ENCODE results near the gene MCF2L. TPM values are rescaled to one million over a fixed set of nuclear protein-coding genes. Genes with fewer than 3 reads are reported as not detected.

Gene MCF2L
- total and polyA plus RNA-seq, 2 experiments from 2014 or later = 4.8 to 25.6 TPM

DNA sequence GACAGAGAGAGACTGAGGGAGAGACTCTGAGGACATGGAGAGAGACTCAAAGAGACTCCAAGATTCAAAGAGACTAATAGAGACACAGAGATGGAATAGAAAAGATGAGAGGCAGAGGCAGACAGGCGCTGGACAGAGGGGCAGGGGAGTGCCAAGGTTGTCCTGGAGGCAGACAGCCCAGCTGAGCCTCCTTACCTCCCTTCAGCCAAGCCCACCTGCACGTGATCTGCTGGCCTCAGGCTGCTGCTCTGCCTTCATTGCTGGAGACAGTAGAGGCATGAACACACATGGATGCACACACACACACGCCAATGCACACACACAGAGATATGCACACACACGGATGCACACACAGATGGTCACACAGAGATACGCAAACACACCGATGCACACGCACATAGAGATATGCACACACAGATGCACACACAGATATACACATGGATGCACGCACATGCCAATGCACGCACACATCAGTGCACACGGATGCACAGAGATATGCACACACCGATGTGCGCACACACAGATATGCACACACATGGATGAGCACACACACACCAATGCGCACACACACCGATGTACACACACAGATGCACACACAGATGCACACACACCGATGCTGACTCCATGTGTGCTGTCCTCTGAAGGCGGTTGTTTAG is 150.3 kb downstream of the MCF2L start:
- no peaks in the 10 kb centered on the region for H3F3A ChIP-seq (replicated peaks; ENCODE audit: low read depth)
- Mint-ChIP-seq H3K27me3 (ENCODE audit: insufficient read depth, low read depth, poor library complexity) (peaks cover 15% of the 10 kb centered on the region), H3K4me1 (peaks cover 11% of the 10 kb centered on the region), H3K36me3 (ENCODE audit: low read depth) (no peaks in the 10 kb centered on the region; the same call in 2 of the 3 replicates), H3K9me3 (no peaks in the 10 kb centered on the region), H3K27ac (no peak overlapping the region), H3K4me3 (no peak overlapping the region)
- DNase-seq (ENCODE audit: low spot score) (no peak), ATAC-seq (no peak)
- H3K79me2 ChIP-seq (replicated peaks; ENCODE audit: insufficient read depth) = no peaks in the 10 kb centered on the region
- H2AFZ ChIP-seq = no peak overlapping the region
- H3K4me3 ChIP-seq = no peak overlapping the region
- H3K4me2 ChIP-seq = no peak overlapping the region
- H3K36me3 ChIP-seq (ENCODE audit: insufficient read depth) = no peaks in the 10 kb centered on the region
- H3K9me2 ChIP-seq (ENCODE audit: insufficient read depth) = no peaks in the 10 kb centered on the region
- no peaks in the 10 kb centered on the region for H4K20me1 ChIP-seq (replicated peaks; ENCODE audit: insufficient read depth)
- no peak for TF ChIP-seq EZH2 (IDR thresholded peaks at IDR 0.05; ENCODE audit: low read depth, unreplicated experiment)
- TF ChIP-seq ZNF331 (CRISPR knock-in tag; IDR thresholded peaks at IDR 0.05; ENCODE audit: low read depth) = no peak
- no peak for TF ChIP-seq STAT1 (IDR thresholded peaks at IDR 0.05; ENCODE audit: unreplicated experiment)
- TF ChIP-seq JUNB (IDR thresholded peaks at IDR 0.05; ENCODE audit: unreplicated experiment) = no peak
- no peak for TF ChIP-seq POLR2AphosphoS5 (IDR thresholded peaks at IDR 0.05; ENCODE audit: low read depth)
- TF ChIP-seq, protein P1, sequence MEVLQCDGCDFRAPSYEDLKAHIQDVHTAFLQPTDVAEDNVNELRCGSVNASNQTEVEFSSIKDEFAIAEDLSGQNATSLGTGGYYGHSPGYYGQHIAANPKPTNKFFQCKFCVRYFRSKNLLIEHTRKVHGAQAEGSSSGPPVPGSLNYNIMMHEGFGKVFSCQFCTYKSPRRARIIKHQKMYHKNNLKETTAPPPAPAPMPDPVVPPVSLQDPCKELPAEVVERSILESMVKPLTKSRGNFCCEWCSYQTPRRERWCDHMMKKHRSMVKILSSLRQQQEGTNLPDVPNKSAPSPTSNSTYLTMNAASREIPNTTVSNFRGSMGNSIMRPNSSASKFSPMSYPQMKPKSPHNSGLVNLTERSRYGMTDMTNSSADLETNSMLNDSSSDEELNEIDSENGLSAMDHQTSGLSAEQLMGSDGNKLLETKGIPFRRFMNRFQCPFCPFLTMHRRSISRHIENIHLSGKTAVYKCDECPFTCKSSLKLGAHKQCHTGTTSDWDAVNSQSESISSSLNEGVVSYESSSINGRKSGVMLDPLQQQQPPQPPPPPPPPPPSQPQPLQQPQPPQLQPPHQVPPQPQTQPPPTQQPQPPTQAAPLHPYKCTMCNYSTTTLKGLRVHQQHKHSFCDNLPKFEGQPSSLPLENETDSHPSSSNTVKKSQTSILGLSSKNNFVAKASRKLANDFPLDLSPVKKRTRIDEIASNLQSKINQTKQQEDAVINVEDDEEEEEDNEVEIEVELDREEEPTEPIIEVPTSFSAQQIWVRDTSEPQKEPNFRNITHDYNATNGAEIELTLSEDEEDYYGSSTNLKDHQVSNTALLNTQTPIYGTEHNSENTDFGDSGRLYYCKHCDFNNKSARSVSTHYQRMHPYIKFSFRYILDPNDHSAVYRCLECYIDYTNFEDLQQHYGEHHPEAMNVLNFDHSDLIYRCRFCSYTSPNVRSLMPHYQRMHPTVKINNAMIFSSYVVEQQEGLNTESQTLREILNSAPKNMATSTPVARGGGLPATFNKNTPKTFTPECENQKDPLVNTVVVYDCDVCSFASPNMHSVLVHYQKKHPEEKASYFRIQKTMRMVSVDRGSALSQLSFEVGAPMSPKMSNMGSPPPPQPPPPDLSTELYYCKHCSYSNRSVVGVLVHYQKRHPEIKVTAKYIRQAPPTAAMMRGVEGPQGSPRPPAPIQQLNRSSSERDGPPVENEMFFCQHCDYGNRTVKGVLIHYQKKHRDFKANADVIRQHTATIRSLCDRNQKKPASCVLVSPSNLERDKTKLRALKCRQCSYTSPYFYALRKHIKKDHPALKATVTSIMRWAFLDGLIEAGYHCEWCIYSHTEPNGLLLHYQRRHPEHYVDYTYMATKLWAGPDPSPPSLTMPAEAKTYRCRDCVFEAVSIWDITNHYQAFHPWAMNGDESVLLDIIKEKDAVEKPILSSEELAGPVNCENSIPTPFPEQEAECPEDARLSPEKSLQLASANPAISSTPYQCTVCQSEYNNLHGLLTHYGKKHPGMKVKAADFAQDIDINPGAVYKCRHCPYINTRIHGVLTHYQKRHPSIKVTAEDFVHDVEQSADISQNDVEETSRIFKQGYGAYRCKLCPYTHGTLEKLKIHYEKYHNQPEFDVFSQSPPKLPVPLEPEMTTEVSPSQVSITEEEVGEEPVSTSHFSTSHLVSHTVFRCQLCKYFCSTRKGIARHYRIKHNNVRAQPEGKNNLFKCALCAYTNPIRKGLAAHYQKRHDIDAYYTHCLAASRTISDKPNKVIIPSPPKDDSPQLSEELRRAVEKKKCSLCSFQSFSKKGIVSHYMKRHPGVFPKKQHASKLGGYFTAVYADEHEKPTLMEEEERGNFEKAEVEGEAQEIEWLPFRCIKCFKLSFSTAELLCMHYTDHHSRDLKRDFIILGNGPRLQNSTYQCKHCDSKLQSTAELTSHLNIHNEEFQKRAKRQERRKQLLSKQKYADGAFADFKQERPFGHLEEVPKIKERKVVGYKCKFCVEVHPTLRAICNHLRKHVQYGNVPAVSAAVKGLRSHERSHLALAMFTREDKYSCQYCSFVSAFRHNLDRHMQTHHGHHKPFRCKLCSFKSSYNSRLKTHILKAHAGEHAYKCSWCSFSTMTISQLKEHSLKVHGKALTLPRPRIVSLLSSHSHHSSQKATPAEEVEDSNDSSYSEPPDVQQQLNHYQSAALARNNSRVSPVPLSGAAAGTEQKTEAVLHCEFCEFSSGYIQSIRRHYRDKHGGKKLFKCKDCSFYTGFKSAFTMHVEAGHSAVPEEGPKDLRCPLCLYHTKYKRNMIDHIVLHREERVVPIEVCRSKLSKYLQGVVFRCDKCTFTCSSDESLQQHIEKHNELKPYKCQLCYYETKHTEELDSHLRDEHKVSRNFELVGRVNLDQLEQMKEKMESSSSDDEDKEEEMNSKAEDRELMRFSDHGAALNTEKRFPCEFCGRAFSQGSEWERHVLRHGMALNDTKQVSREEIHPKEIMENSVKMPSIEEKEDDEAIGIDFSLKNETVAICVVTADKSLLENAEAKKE (CRISPR knock-in tag; IDR thresholded peaks at IDR 0.05) = no peak
- no peak for TF ChIP-seq CREB1 (CRISPR knock-in tag; IDR thresholded peaks at IDR 0.05; ENCODE audit: low read depth)
- TF ChIP-seq, protein P2, sequence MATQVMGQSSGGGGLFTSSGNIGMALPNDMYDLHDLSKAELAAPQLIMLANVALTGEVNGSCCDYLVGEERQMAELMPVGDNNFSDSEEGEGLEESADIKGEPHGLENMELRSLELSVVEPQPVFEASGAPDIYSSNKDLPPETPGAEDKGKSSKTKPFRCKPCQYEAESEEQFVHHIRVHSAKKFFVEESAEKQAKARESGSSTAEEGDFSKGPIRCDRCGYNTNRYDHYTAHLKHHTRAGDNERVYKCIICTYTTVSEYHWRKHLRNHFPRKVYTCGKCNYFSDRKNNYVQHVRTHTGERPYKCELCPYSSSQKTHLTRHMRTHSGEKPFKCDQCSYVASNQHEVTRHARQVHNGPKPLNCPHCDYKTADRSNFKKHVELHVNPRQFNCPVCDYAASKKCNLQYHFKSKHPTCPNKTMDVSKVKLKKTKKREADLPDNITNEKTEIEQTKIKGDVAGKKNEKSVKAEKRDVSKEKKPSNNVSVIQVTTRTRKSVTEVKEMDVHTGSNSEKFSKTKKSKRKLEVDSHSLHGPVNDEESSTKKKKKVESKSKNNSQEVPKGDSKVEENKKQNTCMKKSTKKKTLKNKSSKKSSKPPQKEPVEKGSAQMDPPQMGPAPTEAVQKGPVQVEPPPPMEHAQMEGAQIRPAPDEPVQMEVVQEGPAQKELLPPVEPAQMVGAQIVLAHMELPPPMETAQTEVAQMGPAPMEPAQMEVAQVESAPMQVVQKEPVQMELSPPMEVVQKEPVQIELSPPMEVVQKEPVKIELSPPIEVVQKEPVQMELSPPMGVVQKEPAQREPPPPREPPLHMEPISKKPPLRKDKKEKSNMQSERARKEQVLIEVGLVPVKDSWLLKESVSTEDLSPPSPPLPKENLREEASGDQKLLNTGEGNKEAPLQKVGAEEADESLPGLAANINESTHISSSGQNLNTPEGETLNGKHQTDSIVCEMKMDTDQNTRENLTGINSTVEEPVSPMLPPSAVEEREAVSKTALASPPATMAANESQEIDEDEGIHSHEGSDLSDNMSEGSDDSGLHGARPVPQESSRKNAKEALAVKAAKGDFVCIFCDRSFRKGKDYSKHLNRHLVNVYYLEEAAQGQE (IDR thresholded peaks at IDR 0.05; ENCODE audit: unreplicated experiment) = no peak
- TF ChIP-seq, protein P3, sequence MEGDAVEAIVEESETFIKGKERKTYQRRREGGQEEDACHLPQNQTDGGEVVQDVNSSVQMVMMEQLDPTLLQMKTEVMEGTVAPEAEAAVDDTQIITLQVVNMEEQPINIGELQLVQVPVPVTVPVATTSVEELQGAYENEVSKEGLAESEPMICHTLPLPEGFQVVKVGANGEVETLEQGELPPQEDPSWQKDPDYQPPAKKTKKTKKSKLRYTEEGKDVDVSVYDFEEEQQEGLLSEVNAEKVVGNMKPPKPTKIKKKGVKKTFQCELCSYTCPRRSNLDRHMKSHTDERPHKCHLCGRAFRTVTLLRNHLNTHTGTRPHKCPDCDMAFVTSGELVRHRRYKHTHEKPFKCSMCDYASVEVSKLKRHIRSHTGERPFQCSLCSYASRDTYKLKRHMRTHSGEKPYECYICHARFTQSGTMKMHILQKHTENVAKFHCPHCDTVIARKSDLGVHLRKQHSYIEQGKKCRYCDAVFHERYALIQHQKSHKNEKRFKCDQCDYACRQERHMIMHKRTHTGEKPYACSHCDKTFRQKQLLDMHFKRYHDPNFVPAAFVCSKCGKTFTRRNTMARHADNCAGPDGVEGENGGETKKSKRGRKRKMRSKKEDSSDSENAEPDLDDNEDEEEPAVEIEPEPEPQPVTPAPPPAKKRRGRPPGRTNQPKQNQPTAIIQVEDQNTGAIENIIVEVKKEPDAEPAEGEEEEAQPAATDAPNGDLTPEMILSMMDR (conservative IDR thresholded peaks at IDR 0.05; ENCODE audit: low read depth in 2 of 2) = no peak
- TF ChIP-seq EZH2phosphoT487 (IDR thresholded peaks at IDR 0.05; ENCODE audit: unreplicated experiment) = no peak
- TF ChIP-seq, protein P4, sequence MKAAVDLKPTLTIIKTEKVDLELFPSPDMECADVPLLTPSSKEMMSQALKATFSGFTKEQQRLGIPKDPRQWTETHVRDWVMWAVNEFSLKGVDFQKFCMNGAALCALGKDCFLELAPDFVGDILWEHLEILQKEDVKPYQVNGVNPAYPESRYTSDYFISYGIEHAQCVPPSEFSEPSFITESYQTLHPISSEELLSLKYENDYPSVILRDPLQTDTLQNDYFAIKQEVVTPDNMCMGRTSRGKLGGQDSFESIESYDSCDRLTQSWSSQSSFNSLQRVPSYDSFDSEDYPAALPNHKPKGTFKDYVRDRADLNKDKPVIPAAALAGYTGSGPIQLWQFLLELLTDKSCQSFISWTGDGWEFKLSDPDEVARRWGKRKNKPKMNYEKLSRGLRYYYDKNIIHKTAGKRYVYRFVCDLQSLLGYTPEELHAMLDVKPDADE (IDR thresholded peaks at IDR 0.05) = no peak
- no peak overlapping the region for H3K27ac ChIP-seq (ENCODE audit: low read depth)
- H3K4me1 ChIP-seq (ENCODE audit: insufficient read depth) = no peaks in the 10 kb centered on the region
- H3K27me3 ChIP-seq (ENCODE audit: insufficient read depth) = no peaks in the 10 kb centered on the region
